Colonic mucosa (tissue), 4 donors: ENCODE results near the gene SLC25A20. TPM values are rescaled to one million over a fixed set of nuclear protein-coding genes. Genes with fewer than 3 reads are reported as not detected.

Experiments used
- DNase-seq: peaks from one replicate; pipeline ENCODE4 v3.0.0-alpha.2; 2020
- H3K27ac ChIP-seq: fragments of 200-600 bp; one replicate; pipeline ENCODE4 v1.8.0; 2021
- H3K27me3 ChIP-seq: fragments of 200-600 bp; one replicate; pipeline ENCODE4 v1.8.0; 2021
- H3K36me3 ChIP-seq: fragments of 200-600 bp; one replicate; pipeline ENCODE4 v1.8.0; 2021
- H3K4me1 ChIP-seq: fragments of 200-600 bp; one replicate; pipeline ENCODE4 v1.8.0; 2021; ENCODE audit warnings: mild to moderate bottlenecking
- H3K4me3 ChIP-seq: fragments of 200-600 bp; one replicate; pipeline ENCODE4 v1.8.0; 2021
- H3K9ac ChIP-seq, 2 donors: one replicate each; pipeline ENCODE4 v1.7.0; 2013; ENCODE audit warnings: control low read depth in 2 of 2, low read depth in 2 of 2, low read length in 2 of 2
- H3K9me3 ChIP-seq: fragments of 200-600 bp; one replicate; pipeline ENCODE4 v1.8.0; 2021
- CTCF ChIP-seq: fragments of 200-600 bp; IDR thresholded peaks from one replicate; pipeline ENCODE4 v1.8.0; 2022; ENCODE audit warnings: antibody characterized with exemption, mild to moderate bottlenecking
- intact Hi-C: fragments of 100-400 bp; cut with DNase I; formaldehyde crosslinking; loops from one replicate; pipeline ENCODE4 v1.14.1; 2022
- total RNA-seq, 2 donors: library from RNA; stranded (reverse); fragmentation: NEBNext Ultra II Directional in 1 of 2; extraction: Animal tissue kit (Norgen Biotek cat#: 25700) in 1 of 2; gene quantifications; one replicate each; pipeline ENCODE4 v1.2.1, GENCODE V29; 2021
- donor health status: healthy.
- donor health status: DM: no; HTN: no; CAD: no.
- donor health status: DM: no; HTN: no; CAD: no.

SLC25A20 gene
- total RNA-seq, 2 donors from 2014 or later = 28.6 to 31.5 TPM

- peaks cover 16% of the 10 kb centered on the region for H3K4me1 ChIP-seq
- no peak for DNase-seq
- H3K9ac ChIP-seq = no peak overlapping the region
- no peak for TF ChIP-seq CTCF
- H3K36me3 ChIP-seq = peaks cover 7% of the 10 kb centered on the region
- no peaks in the 10 kb centered on the region for H3K9me3 ChIP-seq
- no peak overlapping the region for H3K27ac ChIP-seq
- intact Hi-C loops = no loop called here
- H3K4me3 ChIP-seq = no peak overlapping the region
- no peaks in the 10 kb centered on the region for H3K27me3 ChIP-seq
Observed at GRCh38 chr3:48928679-48929078, 30.0 kb upstream of the SLC25A20 start.

GRCh38 chr3:48927928-48928327, 29.2 kb upstream of the SLC25A20 start:
- Histone ChIP-seq H3K9me3 (no peaks in the 10 kb centered on the region), H3K4me1 (peaks cover 16% of the 10 kb centered on the region), H3K27me3 (no peaks in the 10 kb centered on the region), H3K4me3 (no peak overlapping the region), H3K36me3 (peaks cover 7% of the 10 kb centered on the region), H3K27ac (no peak overlapping the region), H3K9ac (no peak overlapping the region)
- DNase-seq = no peak
- intact Hi-C loops = no loop called here
- no peak for TF ChIP-seq CTCF

DNA sequence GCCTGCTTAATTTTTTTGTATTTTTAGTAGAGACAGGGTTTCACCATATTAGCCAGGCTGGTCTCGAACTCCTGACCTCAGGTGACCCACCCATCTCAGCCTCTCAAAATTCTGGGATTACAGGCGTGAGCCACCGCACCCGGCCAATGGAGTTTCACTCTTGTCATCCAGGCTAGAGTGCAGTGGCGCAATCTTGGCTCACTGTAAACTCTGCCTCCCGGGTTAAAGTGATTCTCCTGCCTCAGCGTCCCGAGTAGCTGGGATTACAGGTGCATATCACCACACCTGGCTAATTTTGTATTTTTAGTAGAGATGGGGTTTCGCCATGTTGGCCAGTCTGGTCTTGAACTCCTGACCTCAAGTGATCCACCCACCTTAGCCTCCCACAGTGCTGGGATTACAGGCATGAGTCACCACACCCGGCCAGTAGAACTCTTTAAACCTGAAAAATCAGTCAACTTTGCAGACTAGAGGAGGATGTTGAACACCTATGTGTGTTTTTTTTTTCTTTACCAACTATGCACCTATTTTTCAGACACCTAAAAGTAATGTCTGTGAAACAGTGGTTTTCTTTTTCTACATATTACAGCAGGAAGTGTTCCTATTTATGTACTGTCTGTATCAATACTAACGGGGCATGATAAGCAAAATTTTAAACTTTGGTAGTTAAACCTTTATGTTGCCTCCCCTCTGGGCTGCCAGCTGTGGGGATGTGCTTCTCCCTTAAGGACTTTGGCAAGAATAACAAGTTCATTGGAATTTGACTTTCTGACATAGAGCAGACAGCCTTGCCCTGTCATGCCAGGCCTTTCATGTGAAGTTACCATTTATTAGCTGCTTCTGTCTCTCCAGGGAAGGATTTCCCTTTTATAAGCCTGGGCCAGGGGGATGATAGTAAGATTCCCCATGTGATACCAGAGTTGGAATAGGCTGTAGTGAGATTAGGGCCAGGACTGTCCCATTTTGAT, 28.0 kb upstream of the SLC25A20 start:
- no peak for TF ChIP-seq CTCF
- intact Hi-C loops = no loop called here
- Histone ChIP-seq H3K9ac (no peak overlapping the region), H3K27ac (no peak overlapping the region), H3K4me3 (no peak overlapping the region), H3K9me3 (no peaks in the 10 kb centered on the region), H3K27me3 (no peaks in the 10 kb centered on the region), H3K4me1 (peaks cover 16% of the 10 kb centered on the region), H3K36me3 (peaks cover 7% of the 10 kb centered on the region)
- DNase-seq = no peak

GRCh38 chr3:48919215-48920138, 20.8 kb upstream of the SLC25A20 start:
- H3K36me3 ChIP-seq = no peaks in the 10 kb centered on the region
- H3K9ac ChIP-seq = peak overlapping the region; percentile 89 to 98
- peak overlapping the region; percentile 87 for H3K4me3 ChIP-seq
- H3K27me3 ChIP-seq = no peaks in the 10 kb centered on the region
- intact Hi-C loops = loop anchor here (10.0 kb wide), 1 partner anchor 235 kb away; the partner anchor contains the start of gene NCKIPSD
- no peak for TF ChIP-seq CTCF
- H3K9me3 ChIP-seq = no peaks in the 10 kb centered on the region
- H3K4me1 ChIP-seq = no peaks in the 10 kb centered on the region
- DNase-seq = peak; percentile 34
- peak overlapping the region; percentile 98 for H3K27ac ChIP-seq
